AG09319 (cell line): ENCODE results near the gene EFCAB12.

ENCODE experiments used
- DNase-seq: peaks from one replicate; pipeline ENCODE4 v3.0.0-alpha.2; 2010; ENCODE audit warnings: low read depth; ENCODE audit errors: extremely low read depth
- TF ChIP-seq, protein P1 (sequence below): IDR thresholded peaks from 2 replicates; pipeline ENCODE4 v1.5.1; 2011; ENCODE audit warnings: low read depth, mild to moderate bottlenecking, inconsistent platforms, low read length, moderate library complexity

Gene EFCAB12

DNA sequence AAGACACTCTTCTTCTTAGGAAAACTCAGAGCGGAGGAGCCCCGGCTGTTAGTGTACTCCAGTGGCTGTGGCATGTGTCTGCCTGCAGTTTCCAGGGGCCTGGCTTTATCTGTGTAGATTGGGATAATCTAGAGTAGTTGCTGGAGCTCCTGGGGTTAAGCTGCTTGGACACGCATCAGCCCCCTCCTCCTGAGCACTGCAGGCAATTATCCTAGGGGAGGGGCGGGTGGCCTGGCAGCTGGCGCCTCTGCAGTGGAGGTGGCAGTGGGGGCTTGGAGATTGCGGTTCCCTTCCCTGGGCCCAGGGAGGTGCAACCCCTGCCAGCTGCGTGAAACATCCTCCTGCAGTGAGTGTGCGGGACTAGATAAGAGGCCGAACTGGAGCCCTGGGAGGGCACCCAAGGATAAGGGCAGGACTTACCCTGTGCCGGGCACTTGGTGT is 68.2 kb downstream of the EFCAB12 start:
- TF ChIP-seq, protein P1, sequence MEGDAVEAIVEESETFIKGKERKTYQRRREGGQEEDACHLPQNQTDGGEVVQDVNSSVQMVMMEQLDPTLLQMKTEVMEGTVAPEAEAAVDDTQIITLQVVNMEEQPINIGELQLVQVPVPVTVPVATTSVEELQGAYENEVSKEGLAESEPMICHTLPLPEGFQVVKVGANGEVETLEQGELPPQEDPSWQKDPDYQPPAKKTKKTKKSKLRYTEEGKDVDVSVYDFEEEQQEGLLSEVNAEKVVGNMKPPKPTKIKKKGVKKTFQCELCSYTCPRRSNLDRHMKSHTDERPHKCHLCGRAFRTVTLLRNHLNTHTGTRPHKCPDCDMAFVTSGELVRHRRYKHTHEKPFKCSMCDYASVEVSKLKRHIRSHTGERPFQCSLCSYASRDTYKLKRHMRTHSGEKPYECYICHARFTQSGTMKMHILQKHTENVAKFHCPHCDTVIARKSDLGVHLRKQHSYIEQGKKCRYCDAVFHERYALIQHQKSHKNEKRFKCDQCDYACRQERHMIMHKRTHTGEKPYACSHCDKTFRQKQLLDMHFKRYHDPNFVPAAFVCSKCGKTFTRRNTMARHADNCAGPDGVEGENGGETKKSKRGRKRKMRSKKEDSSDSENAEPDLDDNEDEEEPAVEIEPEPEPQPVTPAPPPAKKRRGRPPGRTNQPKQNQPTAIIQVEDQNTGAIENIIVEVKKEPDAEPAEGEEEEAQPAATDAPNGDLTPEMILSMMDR: no peak
- no peak for DNase-seq

DNA sequence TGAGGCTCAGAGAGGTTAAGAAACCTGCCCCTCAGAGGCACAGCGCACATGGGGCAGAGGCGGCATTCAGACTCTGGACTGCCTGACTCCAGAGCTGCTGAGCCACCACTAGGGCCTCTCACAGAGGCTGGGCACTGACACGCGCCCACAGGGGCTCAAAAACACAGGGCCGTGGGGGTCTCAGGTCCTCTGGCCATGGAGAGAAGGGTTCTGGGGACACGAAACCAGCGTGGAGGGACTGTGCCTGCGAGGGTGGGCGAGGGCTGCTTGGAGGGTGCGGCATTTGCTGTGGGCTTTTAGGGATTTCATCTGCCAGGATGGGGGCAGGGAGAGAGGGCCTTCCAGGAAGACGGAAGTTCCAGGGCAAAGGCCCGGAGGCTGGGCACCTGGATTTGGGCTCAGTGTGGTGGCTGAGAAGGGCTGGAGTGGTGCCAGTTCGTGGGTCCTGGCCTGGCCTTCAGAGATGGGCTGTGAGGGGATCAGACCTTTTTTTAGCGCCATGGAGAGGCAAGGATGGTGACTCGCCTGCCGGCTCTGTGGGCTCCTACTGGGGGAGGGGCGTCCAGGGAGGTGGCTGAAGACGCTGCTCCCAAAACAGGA is 69.6 kb downstream of the EFCAB12 start:
- DNase-seq: no peak
- TF ChIP-seq, protein P1: no peak

DNA sequence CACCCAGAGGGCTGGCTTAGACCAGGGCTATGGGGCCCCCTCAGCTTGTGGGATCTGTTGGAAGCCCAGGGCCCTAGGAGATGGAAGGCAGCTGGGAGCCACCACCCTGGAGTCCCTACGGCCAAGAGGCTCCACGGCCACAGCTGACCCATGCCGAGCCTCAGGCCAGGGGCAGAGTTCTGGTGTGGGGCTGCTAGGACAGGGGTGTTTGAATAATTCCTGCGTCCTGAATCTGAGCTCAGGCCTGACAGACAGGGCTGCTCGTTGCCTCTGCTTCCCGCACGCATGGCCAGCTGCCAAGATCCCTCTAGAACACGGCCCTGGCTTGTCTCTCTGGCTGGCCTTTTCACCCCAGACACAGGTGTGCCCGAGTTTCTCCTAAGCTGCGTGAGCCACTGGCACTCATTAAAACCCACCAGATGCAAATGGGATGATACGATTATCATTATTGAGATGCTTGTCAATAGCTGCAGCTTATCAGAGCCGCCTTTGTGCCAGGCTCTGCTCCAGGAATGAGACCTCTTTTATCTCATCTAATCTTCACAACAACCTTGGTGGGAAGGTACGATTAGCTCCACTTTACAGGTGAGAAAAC is 70.2 kb downstream of the EFCAB12 start:
- DNase-seq: no peak
- TF ChIP-seq, protein P1: no peak

DNA sequence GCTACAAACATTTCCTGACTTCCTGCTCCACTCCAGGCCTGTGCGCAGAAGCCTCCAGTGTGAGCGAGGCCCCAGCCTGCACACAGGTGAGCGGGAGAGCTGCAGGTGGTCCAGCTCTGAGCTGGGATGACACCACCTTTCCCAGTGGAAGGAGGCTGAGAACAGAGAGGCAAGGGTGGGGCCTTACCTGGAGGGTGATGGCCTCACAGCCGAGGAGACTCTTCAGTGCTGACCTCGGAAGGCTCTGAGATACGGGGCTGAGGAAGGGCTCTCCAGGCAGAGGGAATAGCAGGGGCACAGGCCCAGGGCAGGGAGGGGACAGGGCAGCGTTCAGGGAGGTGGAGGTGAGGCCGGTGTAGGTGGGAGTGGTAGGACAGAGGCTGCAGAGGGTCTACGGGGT is 70.8 kb downstream of the EFCAB12 start:
- DNase-seq: no peak
- TF ChIP-seq, protein P1: no peak

DNA sequence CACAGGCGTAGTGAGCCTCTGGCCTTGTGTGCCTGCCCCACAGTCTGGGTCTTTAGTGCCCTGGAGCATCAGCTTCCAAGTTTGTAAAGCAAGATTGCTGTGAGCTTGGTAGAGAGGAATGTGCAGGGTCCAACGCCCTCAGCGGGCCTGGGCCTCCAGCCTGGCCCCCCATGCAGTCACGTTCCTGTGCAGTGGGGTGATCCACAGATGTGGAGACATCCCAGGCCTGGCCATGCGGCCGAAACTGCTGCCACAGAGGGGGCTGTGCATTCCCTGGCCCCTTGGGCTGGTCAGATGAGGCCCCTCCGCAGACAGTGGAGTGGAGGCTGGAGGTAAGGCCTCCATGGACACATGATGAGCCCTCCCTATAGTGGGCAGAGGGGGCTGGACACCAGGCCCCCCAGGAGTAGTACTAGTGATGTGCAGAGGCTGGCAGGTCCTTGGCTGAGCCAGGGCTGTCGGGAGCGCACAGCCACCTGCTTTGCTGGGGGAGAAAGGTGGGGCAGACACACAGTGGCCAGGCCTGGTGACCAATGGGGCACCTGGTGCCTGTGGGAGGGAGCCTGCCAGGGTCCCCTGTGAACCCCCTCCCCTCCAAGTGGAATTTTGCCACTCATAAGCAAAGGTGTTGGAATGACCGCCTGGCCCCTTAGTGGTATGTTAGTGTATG is 71.5 kb downstream of the EFCAB12 start:
- TF ChIP-seq, protein P1: no peak
- DNase-seq: no peak

DNA sequence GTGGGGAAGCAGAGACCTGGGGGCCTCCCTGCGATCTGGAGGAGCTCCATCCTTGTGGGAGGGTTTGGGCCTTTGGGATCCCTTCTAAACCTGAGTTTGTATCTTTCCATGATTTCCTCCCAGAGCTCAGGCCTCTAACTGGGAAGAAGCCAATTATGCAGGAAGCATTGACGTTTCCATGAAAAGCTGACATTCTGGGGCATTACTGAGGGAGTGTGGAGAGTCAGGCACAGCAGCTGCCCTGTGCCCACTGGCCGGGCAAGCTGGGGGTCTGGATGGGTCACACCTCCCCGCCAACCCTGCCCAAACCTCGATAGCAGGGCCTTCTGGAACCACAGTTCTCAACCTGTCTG is 74.9 kb downstream of the EFCAB12 start:
- DNase-seq: no peak
- TF ChIP-seq, protein P1: no peak
